Measurements from ENCODE around the gene KRT1. TPM values are rescaled to one million over a fixed set of nuclear protein-coding genes. Genes with fewer than 3 reads are reported as not detected.

Gene KRT1
- total RNA-seq, 1 donor from 2014 or later = not detected

- H3K36me3 Mint-ChIP-seq (ENCODE audit: low read depth, unreplicated experiment) = no peaks in the 10 kb centered on the region
- H3K27ac Mint-ChIP-seq (ENCODE audit: unreplicated experiment) = no peak overlapping the region
- no peak for DNase-seq (ENCODE audit: low spot score)
- H3K27me3 Mint-ChIP-seq (ENCODE audit: unreplicated experiment) = peaks cover 1% of the 10 kb centered on the region
- no peak overlapping the region for H3K4me3 Mint-ChIP-seq (ENCODE audit: unreplicated experiment)
- no peaks in the 10 kb centered on the region for H3K9me3 Mint-ChIP-seq (ENCODE audit: unreplicated experiment)
- H3K4me1 Mint-ChIP-seq (ENCODE audit: unreplicated experiment) = peaks cover 3% of the 10 kb centered on the region
- TF ChIP-seq CTCF (IDR thresholded peaks at IDR 0.05; ENCODE audit: unreplicated experiment) = no peak
Observed at GRCh38 chr12:52636592-52637258, 43.5 kb downstream of the KRT1 start.

DNA sequence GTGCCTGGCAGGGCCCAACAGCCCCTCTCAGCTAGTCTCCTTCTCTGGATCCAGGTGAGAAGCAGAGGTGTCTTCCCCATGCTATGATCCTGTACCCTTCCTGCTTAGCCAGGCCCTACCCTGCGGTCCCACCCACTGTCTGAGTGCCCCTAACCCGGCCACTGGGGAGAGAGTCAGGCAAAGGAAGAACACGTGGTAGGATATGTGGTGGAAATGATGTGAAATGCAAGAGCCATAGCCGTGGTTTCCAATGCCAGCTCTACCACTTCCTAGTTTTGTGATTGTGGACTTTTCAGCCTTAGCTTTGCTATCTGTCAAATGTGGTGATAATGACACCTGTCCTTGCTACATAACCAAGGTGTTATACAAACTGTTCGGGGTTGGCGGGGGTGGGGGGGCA is 44.0 kb downstream of the KRT1 start:
- Mint-ChIP-seq H3K9me3 (ENCODE audit: unreplicated experiment) (no peaks in the 10 kb centered on the region), H3K27ac (ENCODE audit: unreplicated experiment) (no peak overlapping the region), H3K4me1 (ENCODE audit: unreplicated experiment) (peaks cover 3% of the 10 kb centered on the region), H3K4me3 (ENCODE audit: unreplicated experiment) (no peak overlapping the region), H3K36me3 (ENCODE audit: low read depth, unreplicated experiment) (no peaks in the 10 kb centered on the region), H3K27me3 (ENCODE audit: unreplicated experiment) (peaks cover 1% of the 10 kb centered on the region)
- TF ChIP-seq CTCF (IDR thresholded peaks at IDR 0.05; ENCODE audit: unreplicated experiment) = no peak
- no peak for DNase-seq (ENCODE audit: low spot score)

- Mint-ChIP-seq H3K27ac (ENCODE audit: unreplicated experiment) (no peak overlapping the region), H3K36me3 (ENCODE audit: low read depth, unreplicated experiment) (no peaks in the 10 kb centered on the region), H3K4me1 (ENCODE audit: unreplicated experiment) (peaks cover 3% of the 10 kb centered on the region), H3K4me3 (ENCODE audit: unreplicated experiment) (no peak overlapping the region), H3K9me3 (ENCODE audit: unreplicated experiment) (no peaks in the 10 kb centered on the region), H3K27me3 (ENCODE audit: unreplicated experiment) (peaks cover 4% of the 10 kb centered on the region)
- no peak for TF ChIP-seq CTCF (IDR thresholded peaks at IDR 0.05; ENCODE audit: unreplicated experiment)
- DNase-seq (ENCODE audit: low spot score) = no peak
Observed at GRCh38 chr12:52634266-52635056, 45.7 kb downstream of the KRT1 start.

- DNase-seq (ENCODE audit: low spot score) = no peak
- H3K27me3 Mint-ChIP-seq (ENCODE audit: unreplicated experiment) = peaks cover 4% of the 10 kb centered on the region
- no peaks in the 10 kb centered on the region for H3K9me3 Mint-ChIP-seq (ENCODE audit: unreplicated experiment)
- H3K36me3 Mint-ChIP-seq (ENCODE audit: low read depth, unreplicated experiment) = no peaks in the 10 kb centered on the region
- no peak for TF ChIP-seq CTCF (IDR thresholded peaks at IDR 0.05; ENCODE audit: unreplicated experiment)
- H3K4me1 Mint-ChIP-seq (ENCODE audit: unreplicated experiment) = peaks cover 3% of the 10 kb centered on the region
- H3K27ac Mint-ChIP-seq (ENCODE audit: unreplicated experiment) = no peak overlapping the region
- H3K4me3 Mint-ChIP-seq (ENCODE audit: unreplicated experiment) = no peak overlapping the region
Observed at GRCh38 chr12:52633383-52633782, 46.8 kb downstream of the KRT1 start.

DNA sequence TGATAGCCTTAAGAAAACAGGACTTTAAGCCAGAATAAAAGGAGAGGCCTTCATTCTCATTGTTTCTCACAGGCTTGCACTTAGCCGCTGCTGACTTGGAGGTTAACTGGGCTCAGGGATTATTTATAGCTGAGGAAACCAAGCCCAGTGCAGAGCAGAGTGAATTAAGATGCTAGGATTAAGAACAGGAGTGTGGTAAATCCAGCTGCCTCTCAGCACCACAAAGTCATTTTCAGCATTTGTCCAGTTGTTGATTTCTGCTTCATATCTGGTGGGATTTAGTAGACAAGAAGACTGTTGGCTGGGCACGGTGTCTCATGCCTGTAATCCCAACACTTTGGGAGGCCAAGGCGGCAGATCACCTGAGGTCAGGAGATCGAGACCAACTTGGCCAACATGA is 47.6 kb downstream of the KRT1 start:
- no peak for DNase-seq (ENCODE audit: low spot score)
- no peaks in the 10 kb centered on the region for H3K36me3 Mint-ChIP-seq (ENCODE audit: low read depth, unreplicated experiment)
- no peaks in the 10 kb centered on the region for H3K9me3 Mint-ChIP-seq (ENCODE audit: unreplicated experiment)
- peaks cover 5% of the 10 kb centered on the region for H3K4me1 Mint-ChIP-seq (ENCODE audit: unreplicated experiment)
- TF ChIP-seq CTCF (IDR thresholded peaks at IDR 0.05; ENCODE audit: unreplicated experiment) = no peak
- no peak overlapping the region for H3K4me3 Mint-ChIP-seq (ENCODE audit: unreplicated experiment)
- H3K27me3 Mint-ChIP-seq (ENCODE audit: unreplicated experiment) = peaks cover 4% of the 10 kb centered on the region
- no peak overlapping the region for H3K27ac Mint-ChIP-seq (ENCODE audit: unreplicated experiment)

Data from endothelial cell (in vitro differentiated cells).